Neural progenitor cell (in vitro differentiated cells): Measurements from ENCODE around the gene ELL. TPM values are rescaled to one million over a fixed set of nuclear protein-coding genes. Genes with fewer than 3 reads are reported as not detected.

Source experiments
- DNase-seq: peaks from one replicate; pipeline ENCODE4 v3.0.0-alpha.2; 2016; ENCODE audit warnings: low spot score
- H2AFZ ChIP-seq: fragments of 200-600 bp; sonication (generic); replicated peaks from 2 replicates; pipeline ENCODE4 v1.6.1; 2016; ENCODE audit warnings: antibody characterized with exemption
- H3F3A ChIP-seq: fragments of 200-600 bp; sonication (generic); 2 replicates; pipeline ENCODE4 v1.6.1; 2016; ENCODE audit warnings: antibody characterized with exemption, low read depth
- H3K27ac ChIP-seq: fragments of 200-600 bp; sonication (generic); 2 replicates; pipeline ENCODE4 v1.5.1; 2016; ENCODE audit warnings: mild to moderate bottlenecking
- H3K27me3 ChIP-seq: fragments of 200-600 bp; sonication (generic); 2 replicates; pipeline ENCODE4 v1.6.1; 2016; ENCODE audit warnings: mild to moderate bottlenecking, moderate library complexity
- H3K36me3 ChIP-seq: fragments of 200-600 bp; sonication (generic); 2 replicates; pipeline ENCODE4 v1.5.1; 2016
- H3K4me1 ChIP-seq: fragments of 200-600 bp; sonication (generic); 2 replicates; pipeline ENCODE4 v1.6.1; 2016; ENCODE audit warnings: mixed run types
- H3K4me2 ChIP-seq: fragments of 200-600 bp; sonication (generic); 2 replicates; pipeline ENCODE4 v1.6.1; 2016
- H3K4me3 ChIP-seq: fragments of 200-600 bp; sonication (generic); 2 replicates; pipeline ENCODE4 v1.5.1; 2016
- H3K79me2 ChIP-seq: fragments of 200-600 bp; sonication (generic); 2 replicates; pipeline ENCODE4 v1.6.1; 2016; ENCODE audit warnings: low read depth
- H3K9ac ChIP-seq: fragments of 200-600 bp; sonication (generic); 2 replicates; pipeline ENCODE4 v1.6.1; 2016
- H3K9me3 ChIP-seq: fragments of 200-600 bp; sonication (generic); 2 replicates; pipeline ENCODE4 v1.5.1; 2016; ENCODE audit warnings: low read depth
- H4K20me1 ChIP-seq: fragments of 200-600 bp; sonication (generic); 2 replicates; pipeline ENCODE4 v1.6.1; 2016; ENCODE audit warnings: low read depth
- H3K27ac Mint-ChIP-seq: 3 replicates; pipeline ENCODE4 v1.8.0; 2021; ENCODE audit warnings: mixed read lengths
- H3K27me3 Mint-ChIP-seq: 2 replicates; pipeline ENCODE4 v1.8.0; 2022; ENCODE audit warnings: low read depth, mild to moderate bottlenecking, inconsistent platforms, moderate library complexity, mixed read lengths; ENCODE audit not compliant: insufficient read depth
- H3K36me3 Mint-ChIP-seq: 3 replicates; pipeline ENCODE4 v1.8.0; 2021; ENCODE audit warnings: mixed read lengths
- H3K4me1 Mint-ChIP-seq: 3 replicates; pipeline ENCODE4 v1.8.0; 2021; ENCODE audit warnings: mixed read lengths
- H3K4me3 Mint-ChIP-seq: 3 replicates; pipeline ENCODE4 v1.8.0; 2021; ENCODE audit warnings: mild to moderate bottlenecking, moderate library complexity, mixed read lengths
- H3K9me3 Mint-ChIP-seq: 3 replicates; pipeline ENCODE4 v1.8.0; 2020; ENCODE audit warnings: mixed read lengths
- CTCF ChIP-seq: fragments of 200-600 bp; sonication (generic); IDR thresholded peaks from 2 replicates; pipeline ENCODE4 v1.5.1; 2017; ENCODE audit warnings: antibody characterized with exemption, mild to moderate bottlenecking
- EZH2 ChIP-seq: fragments of 200-600 bp; sonication (generic); IDR thresholded peaks from 2 replicates; pipeline ENCODE4 v1.6.1; 2017; ENCODE audit warnings: antibody characterized with exemption, mild to moderate bottlenecking, moderate library complexity
- EZH2phosphoT487 ChIP-seq: fragments of 200-600 bp; sonication (generic); IDR thresholded peaks from 2 replicates; pipeline ENCODE4 v1.6.1; 2017; ENCODE audit warnings: antibody characterized with exemption
- total RNA-seq: library from RNA; depleted of rRNA; stranded (reverse); fragments of >200 nt; gene quantifications from 2 replicates; pipeline ENCODE4 v1.2.3, GENCODE V29; 2015; ENCODE audit warnings: low replicate concordance

ELL gene
- total RNA-seq, 1 donor from 2014 or later, result 2.9 TPM

GRCh38 chr19:18433735-18434398 is 88.0 kb downstream of the ELL start:
- Mint-ChIP-seq H3K27me3 (peaks cover 12% of the 10 kb centered on the region), H3K4me3 (peak overlapping the region; percentile 76), H3K27ac (no peak overlapping the region), H3K36me3 (peaks cover 3% of the 10 kb centered on the region), H3K9me3 (no peaks in the 10 kb centered on the region), H3K4me1 (peaks cover 38% of the 10 kb centered on the region)
- no peak overlapping the region for H3K9ac ChIP-seq
- no peak overlapping the region for H3K27ac ChIP-seq
- peaks cover 33% of the 10 kb centered on the region for H4K20me1 ChIP-seq
- TF ChIP-seq EZH2 (no peak), CTCF (no peak), EZH2phosphoT487 (no peak)
- peaks cover 6% of the 10 kb centered on the region for H3K79me2 ChIP-seq
- H3K4me3 ChIP-seq, result peak overlapping the region; percentile 43
- H3K9me3 ChIP-seq, result no peaks in the 10 kb centered on the region
- peak; percentile 70 for DNase-seq
- H2AFZ ChIP-seq, result no peak overlapping the region
- peak overlapping the region; percentile 79 for H3K4me2 ChIP-seq
- H3K36me3 ChIP-seq, result no peaks in the 10 kb centered on the region
- no peaks in the 10 kb centered on the region for H3K27me3 ChIP-seq
- peaks cover 47% of the 10 kb centered on the region for H3K4me1 ChIP-seq
- peaks cover 77% of the 10 kb centered on the region for H3F3A ChIP-seq

- Histone ChIP-seq H3K9ac (no peak overlapping the region), H4K20me1 (peaks cover 39% of the 10 kb centered on the region), H3K4me1 (peaks cover 46% of the 10 kb centered on the region), H3K9me3 (no peaks in the 10 kb centered on the region), H3K27ac (no peak overlapping the region), H3K27me3 (no peaks in the 10 kb centered on the region), H3K4me2 (peak overlapping the region; percentile 79), H3K36me3 (no peaks in the 10 kb centered on the region), H3K79me2 (peaks cover 6% of the 10 kb centered on the region), H3F3A (peaks cover 77% of the 10 kb centered on the region), H2AFZ (no peak overlapping the region), H3K4me3 (peak overlapping the region; percentile 43)
- Mint-ChIP-seq H3K27me3 (peaks cover 12% of the 10 kb centered on the region), H3K36me3 (peaks cover 3% of the 10 kb centered on the region), H3K4me3 (peak overlapping the region; percentile 67), H3K9me3 (no peaks in the 10 kb centered on the region), H3K27ac (no peak overlapping the region), H3K4me1 (peaks cover 33% of the 10 kb centered on the region)
- TF ChIP-seq EZH2 (no peak), EZH2phosphoT487 (no peak), CTCF (no peak)
- peak; percentile 50 for DNase-seq
These were observed 88.7 kb downstream of the ELL start for GRCh38 chr19:18433015-18433691.

GRCh38 chr19:18432275-18433014 is 89.4 kb downstream of the ELL start:
- H4K20me1 ChIP-seq, result peaks cover 40% of the 10 kb centered on the region
- H3K27me3 ChIP-seq, result no peaks in the 10 kb centered on the region
- H3K4me2 ChIP-seq, result peak overlapping the region; percentile 79
- DNase-seq, result no peak
- no peak for TF ChIP-seq EZH2phosphoT487
- no peak for TF ChIP-seq EZH2
- TF ChIP-seq CTCF, result no peak
- H3F3A ChIP-seq, result peaks cover 71% of the 10 kb centered on the region
- no peaks in the 10 kb centered on the region for H3K9me3 ChIP-seq
- no peak overlapping the region for H3K27ac Mint-ChIP-seq
- H3K4me1 ChIP-seq, result peaks cover 46% of the 10 kb centered on the region
- no peaks in the 10 kb centered on the region for H3K36me3 ChIP-seq
- H3K36me3 Mint-ChIP-seq, result peaks cover 3% of the 10 kb centered on the region
- H2AFZ ChIP-seq, result no peak overlapping the region
- peak overlapping the region; percentile 67 for H3K4me3 Mint-ChIP-seq
- no peak overlapping the region for H3K9ac ChIP-seq
- H3K4me3 ChIP-seq, result no peak overlapping the region
- H3K4me1 Mint-ChIP-seq, result peaks cover 34% of the 10 kb centered on the region
- H3K27me3 Mint-ChIP-seq, result peaks cover 12% of the 10 kb centered on the region
- H3K9me3 Mint-ChIP-seq, result no peaks in the 10 kb centered on the region
- no peak overlapping the region for H3K27ac ChIP-seq
- peaks cover 6% of the 10 kb centered on the region for H3K79me2 ChIP-seq
